HepG2 (cell line): ENCODE results near the gene CALY. TPM values are rescaled to one million over a fixed set of nuclear protein-coding genes. Genes with fewer than 3 reads are reported as not detected.

Experiments
- ATF5 ChIP-seq: sonication (generic); formaldehyde crosslinking; IDR thresholded peaks from 2 replicates; pipeline ENCODE4 v1.4.0; 2020; ENCODE audit warnings: mild to moderate bottlenecking, low read depth, missing genetic modification reagents
- BCL3 ChIP-seq: sonication (generic); formaldehyde crosslinking; IDR thresholded peaks from 2 replicates; pipeline ENCODE4 v1.5.1; 2020; ENCODE audit warnings: mild to moderate bottlenecking, missing genetic modification reagents, moderate library complexity
- CBFB ChIP-seq: sonication (generic); formaldehyde crosslinking; IDR thresholded peaks from 2 replicates; pipeline ENCODE4 v1.4.0; 2020; ENCODE audit warnings: missing genetic modification reagents
- CBX1 ChIP-seq: IDR thresholded peaks from one replicate; pipeline ENCODE4 v1.6.1; 2016; ENCODE audit warnings: antibody characterized with exemption, low read depth
- CHD4 ChIP-seq: fragments of 200-600 bp; sonication (generic); IDR thresholded peaks from 2 replicates; pipeline ENCODE4 v1.7.0; 2017; ENCODE audit warnings: mild to moderate bottlenecking, low read length, borderline replicate concordance
- HDAC2 ChIP-seq: sonication (generic); formaldehyde crosslinking; IDR thresholded peaks from 2 replicates; pipeline ENCODE4 v1.4.0; 2020; ENCODE audit warnings: missing genetic modification reagents
- JUNB ChIP-seq: sonication (generic); formaldehyde crosslinking; IDR thresholded peaks from 2 replicates; pipeline ENCODE4 v1.8.0; 2022; ENCODE audit warnings: missing genetic modification reagents, mild to moderate bottlenecking, borderline replicate concordance
- KDM5B ChIP-seq: sonication (generic); formaldehyde crosslinking; IDR thresholded peaks from 2 replicates; pipeline ENCODE4 v1.4.0; 2020; ENCODE audit warnings: missing genetic modification reagents, mild to moderate bottlenecking, borderline replicate concordance
- MED1 ChIP-seq: sonication (generic); formaldehyde crosslinking; IDR thresholded peaks from 2 replicates; pipeline ENCODE4 v1.4.0; 2020; ENCODE audit warnings: missing genetic modification reagents
- NAIF1 ChIP-seq: sonication (generic); formaldehyde crosslinking; IDR thresholded peaks from 2 replicates; pipeline ENCODE4 v1.5.0; 2020; ENCODE audit warnings: mild to moderate bottlenecking, missing genetic modification reagents, borderline replicate concordance
- RFXAP ChIP-seq: sonication (generic); formaldehyde crosslinking; IDR thresholded peaks from 2 replicates; pipeline ENCODE4 v1.4.0; 2020; ENCODE audit warnings: missing genetic modification reagents, borderline replicate concordance
- SCMH1 ChIP-seq: sonication (generic); formaldehyde crosslinking; IDR thresholded peaks from 2 replicates; pipeline ENCODE4 v1.9.0; 2021; ENCODE audit warnings: missing genetic modification reagents, mild to moderate bottlenecking, borderline replicate concordance
- SMAD9 ChIP-seq: sonication (generic); formaldehyde crosslinking; IDR thresholded peaks from 2 replicates; pipeline ENCODE4 v1.5.1; 2020; ENCODE audit warnings: mild to moderate bottlenecking, missing genetic modification reagents
- SNAPC2 ChIP-seq: sonication (generic); formaldehyde crosslinking; IDR thresholded peaks from 2 replicates; pipeline ENCODE4 v1.8.1; 2022; ENCODE audit warnings: mild to moderate bottlenecking, missing genetic modification reagents
- SP2 ChIP-seq: sonication (generic); formaldehyde crosslinking; IDR thresholded peaks from 2 replicates; pipeline ENCODE4 v1.5.1; 2020; ENCODE audit warnings: mild to moderate bottlenecking, missing genetic modification reagents
- TAF15 ChIP-seq: fragments of 200-400 bp; formaldehyde crosslinking; IDR thresholded peaks from one replicate; pipeline ENCODE4 v1.6.1; 2018; ENCODE audit warnings: mild to moderate bottlenecking, low read depth, low read length; ENCODE audit not compliant: poor library complexity, severe bottlenecking
- TARDBP ChIP-seq: sonication (generic); formaldehyde crosslinking; IDR thresholded peaks from 2 replicates; pipeline ENCODE4 v1.8.0; 2022; ENCODE audit warnings: mild to moderate bottlenecking, missing genetic modification reagents
- ZNF121 ChIP-seq: sonication (generic); formaldehyde crosslinking; IDR thresholded peaks from 2 replicates; pipeline ENCODE4 v1.5.0; 2020; ENCODE audit warnings: mild to moderate bottlenecking, missing genetic modification reagents
- ZNF746 ChIP-seq: sonication (generic); formaldehyde crosslinking; IDR thresholded peaks from 2 replicates; pipeline ENCODE4 v1.8.0; 2022; ENCODE audit warnings: mild to moderate bottlenecking, missing genetic modification reagents
- polyA plus RNA-seq, 8 experiments: library from polyadenylated mRNA; depleted of rRNA in 3 of 8; stranded (reverse) in 7 of 8; unstranded in 1 of 8; fragments of >200 nt; fragmentation: Illumina TruSeq in 4 of 8; extraction: Trizol in 4 of 8; gene quantifications; 2 replicates each; pipeline versions ENCODE4 v1.2.1 to v1.2.3, GENCODE V29; 2011 to 2016; ENCODE audit warnings: low read depth in 4 of 8, missing spikeins in 1 of 8, mixed read lengths in 1 of 8; ENCODE audit not compliant: insufficient read depth in 1 of 8
- total RNA-seq, 5 experiments: library from RNA; depleted of rRNA; stranded (reverse); fragments of >200 nt; fragmentation: Illumina TruSeq; extraction: Trizol; gene quantifications; 2 replicates each; pipeline ENCODE4 v1.2.3, GENCODE V29; 2016; ENCODE audit warnings: low read depth in 1 of 5
- TF ChIP-seq, protein P1 (sequence below): sonication (generic); formaldehyde crosslinking; IDR thresholded peaks from 2 replicates; pipeline ENCODE4 v1.8.1; 2022; ENCODE audit warnings: low read depth, mild to moderate bottlenecking, missing genetic modification reagents
- TF ChIP-seq, protein P2 (sequence below): IDR thresholded peaks from 2 replicates; pipeline ENCODE4 v1.6.1; 2016; ENCODE audit warnings: mild to moderate bottlenecking
- TF ChIP-seq, protein P3 (sequence below): IDR thresholded peaks from 2 replicates; pipeline ENCODE4 v1.6.1; 2016

The CALY gene
- total and polyA plus RNA-seq, 2 of the 13 experiments (the other 11 are each of a cell fraction or from before 2014, with no cell fraction given): 0.08 TPM; not detected in 1

- TF ChIP-seq, protein P1, sequence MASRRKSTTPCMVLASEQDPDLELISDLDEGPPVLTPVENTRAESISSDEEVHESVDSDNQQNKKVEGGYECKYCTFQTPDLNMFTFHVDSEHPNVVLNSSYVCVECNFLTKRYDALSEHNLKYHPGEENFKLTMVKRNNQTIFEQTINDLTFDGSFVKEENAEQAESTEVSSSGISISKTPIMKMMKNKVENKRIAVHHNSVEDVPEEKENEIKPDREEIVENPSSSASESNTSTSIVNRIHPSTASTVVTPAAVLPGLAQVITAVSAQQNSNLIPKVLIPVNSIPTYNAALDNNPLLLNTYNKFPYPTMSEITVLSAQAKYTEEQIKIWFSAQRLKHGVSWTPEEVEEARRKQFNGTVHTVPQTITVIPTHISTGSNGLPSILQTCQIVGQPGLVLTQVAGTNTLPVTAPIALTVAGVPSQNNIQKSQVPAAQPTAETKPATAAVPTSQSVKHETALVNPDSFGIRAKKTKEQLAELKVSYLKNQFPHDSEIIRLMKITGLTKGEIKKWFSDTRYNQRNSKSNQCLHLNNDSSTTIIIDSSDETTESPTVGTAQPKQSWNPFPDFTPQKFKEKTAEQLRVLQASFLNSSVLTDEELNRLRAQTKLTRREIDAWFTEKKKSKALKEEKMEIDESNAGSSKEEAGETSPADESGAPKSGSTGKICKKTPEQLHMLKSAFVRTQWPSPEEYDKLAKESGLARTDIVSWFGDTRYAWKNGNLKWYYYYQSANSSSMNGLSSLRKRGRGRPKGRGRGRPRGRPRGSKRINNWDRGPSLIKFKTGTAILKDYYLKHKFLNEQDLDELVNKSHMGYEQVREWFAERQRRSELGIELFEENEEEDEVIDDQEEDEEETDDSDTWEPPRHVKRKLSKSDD (CRISPR knock-in tag): 0 out of 2 replicates have a peak, but pooled peaks have one; percentile 66
- peak; percentile 29; the same call in 1 of the 2 replicates for TF ChIP-seq BCL3
- TF ChIP-seq SMAD9 (CRISPR knock-in tag): no peak
- 0 out of 2 replicates have a peak, but pooled peaks have one; percentile 0 for TF ChIP-seq ZNF121
- 0 out of 2 replicates have a peak, but pooled peaks have one; percentile 19 for TF ChIP-seq TARDBP (CRISPR knock-in tag)
- no peak; the same call in 1 of the 2 replicates for TF ChIP-seq ZNF746
- TF ChIP-seq JUNB (CRISPR knock-in tag): no peak
- no peak for TF ChIP-seq TAF15
- TF ChIP-seq, protein P2, sequence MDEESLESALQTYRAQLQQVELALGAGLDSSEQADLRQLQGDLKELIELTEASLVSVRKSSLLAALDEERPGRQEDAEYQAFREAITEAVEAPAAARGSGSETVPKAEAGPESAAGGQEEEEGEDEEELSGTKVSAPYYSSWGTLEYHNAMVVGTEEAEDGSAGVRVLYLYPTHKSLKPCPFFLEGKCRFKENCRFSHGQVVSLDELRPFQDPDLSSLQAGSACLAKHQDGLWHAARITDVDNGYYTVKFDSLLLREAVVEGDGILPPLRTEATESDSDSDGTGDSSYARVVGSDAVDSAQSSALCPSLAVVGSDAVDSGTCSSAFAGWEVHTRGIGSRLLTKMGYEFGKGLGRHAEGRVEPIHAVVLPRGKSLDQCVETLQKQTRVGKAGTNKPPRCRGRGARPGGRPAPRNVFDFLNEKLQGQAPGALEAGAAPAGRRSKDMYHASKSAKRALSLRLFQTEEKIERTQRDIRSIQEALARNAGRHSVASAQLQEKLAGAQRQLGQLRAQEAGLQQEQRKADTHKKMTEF: peak; percentile 13; the same call in 1 of the 2 replicates
- peak; percentile 11; the same call in 1 of the 2 replicates for TF ChIP-seq HDAC2
- no peak for TF ChIP-seq SP2 (CRISPR knock-in tag)
- TF ChIP-seq CBX1: peak; percentile 15
- TF ChIP-seq MED1 (CRISPR knock-in tag): 0 out of 2 replicates have a peak, but pooled peaks have one; percentile 33
- TF ChIP-seq, protein P3, sequence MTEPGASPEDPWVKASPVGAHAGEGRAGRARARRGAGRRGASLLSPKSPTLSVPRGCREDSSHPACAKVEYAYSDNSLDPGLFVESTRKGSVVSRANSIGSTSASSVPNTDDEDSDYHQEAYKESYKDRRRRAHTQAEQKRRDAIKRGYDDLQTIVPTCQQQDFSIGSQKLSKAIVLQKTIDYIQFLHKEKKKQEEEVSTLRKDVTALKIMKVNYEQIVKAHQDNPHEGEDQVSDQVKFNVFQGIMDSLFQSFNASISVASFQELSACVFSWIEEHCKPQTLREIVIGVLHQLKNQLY (CRISPR knock-in tag): peak; percentile 90
- TF ChIP-seq SCMH1 (CRISPR knock-in tag): no peak
- no peak for TF ChIP-seq SNAPC2 (CRISPR knock-in tag)
- no peak for TF ChIP-seq CBFB
- TF ChIP-seq CHD4: no peak
- 0 out of 2 replicates have a peak, but pooled peaks have one; percentile 20 for TF ChIP-seq ATF5 (CRISPR knock-in tag)
- no peak for TF ChIP-seq RFXAP (CRISPR knock-in tag)
- no peak for TF ChIP-seq NAIF1
- TF ChIP-seq KDM5B: peak; percentile 17; the same call in 1 of the 2 replicates
Observed at GRCh38 chr10:133359972-133360610, 23.4 kb upstream of the CALY start (continued).
